NB4 (cell line): Measurements from ENCODE around the gene BACE2.
"Not testable (repeated sequence)": the region's sequence is repeated elsewhere in the genome, so short reads cannot be mapped to it uniquely, and the experiment has no call there.

ENCODE experiments used
- DNase-seq: peaks from one replicate; pipeline ENCODE4 v3.0.0; 2010; ENCODE audit warnings: low read depth
- H3K4me3 ChIP-seq: one replicate; pipeline ENCODE4 v1.5.1; 2011; ENCODE audit warnings: mild to moderate bottlenecking, low read depth, low read length, moderate library complexity
- CTCF ChIP-seq: IDR thresholded peaks from one replicate; pipeline ENCODE4 v1.5.1; 2012; ENCODE audit warnings: low read depth, low read length
- MAX ChIP-seq: IDR thresholded peaks from 2 replicates; pipeline ENCODE4 v1.6.1; 2011; ENCODE audit warnings: low read depth, low read length
- MYC ChIP-seq: IDR thresholded peaks from 2 replicates; pipeline ENCODE4 v1.6.1; 2011; ENCODE audit warnings: low read depth, low read length
- POLR2A ChIP-seq: IDR thresholded peaks from 2 replicates; pipeline ENCODE4 v1.6.1; 2011; ENCODE audit warnings: mild to moderate bottlenecking; ENCODE audit not compliant: insufficient read length; ENCODE audit errors: extremely low read depth

BACE2 gene

GRCh38 chr21:41255190-41255589, 87.2 kb downstream of the BACE2 start:
- TF ChIP-seq CTCF (no peak), MAX (no peak), MYC (no peak), POLR2A (no peak)
- no peak for DNase-seq
- no peak overlapping the region for H3K4me3 ChIP-seq

DNA sequence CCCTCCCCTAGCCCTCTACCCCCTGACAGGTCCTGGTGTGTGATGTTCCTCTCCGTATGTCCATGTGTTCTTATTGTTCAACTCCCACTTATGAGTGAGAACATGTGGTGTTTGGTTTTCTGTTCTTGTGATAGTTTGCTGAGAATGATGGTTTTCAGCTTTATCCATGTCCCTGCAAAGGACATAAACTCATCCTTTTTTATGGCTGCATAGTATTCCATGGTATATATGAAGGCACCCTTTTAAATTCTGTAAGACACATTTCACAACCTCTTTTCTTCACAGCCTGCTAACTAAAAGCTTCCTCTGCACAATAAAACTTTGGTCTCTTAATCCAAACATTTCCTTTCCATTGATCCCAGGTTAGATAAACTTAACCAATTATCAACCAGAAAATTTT, 88.3 kb downstream of the BACE2 start:
- not testable (repeated sequence) for DNase-seq, H3K4me3 ChIP-seq

DNA sequence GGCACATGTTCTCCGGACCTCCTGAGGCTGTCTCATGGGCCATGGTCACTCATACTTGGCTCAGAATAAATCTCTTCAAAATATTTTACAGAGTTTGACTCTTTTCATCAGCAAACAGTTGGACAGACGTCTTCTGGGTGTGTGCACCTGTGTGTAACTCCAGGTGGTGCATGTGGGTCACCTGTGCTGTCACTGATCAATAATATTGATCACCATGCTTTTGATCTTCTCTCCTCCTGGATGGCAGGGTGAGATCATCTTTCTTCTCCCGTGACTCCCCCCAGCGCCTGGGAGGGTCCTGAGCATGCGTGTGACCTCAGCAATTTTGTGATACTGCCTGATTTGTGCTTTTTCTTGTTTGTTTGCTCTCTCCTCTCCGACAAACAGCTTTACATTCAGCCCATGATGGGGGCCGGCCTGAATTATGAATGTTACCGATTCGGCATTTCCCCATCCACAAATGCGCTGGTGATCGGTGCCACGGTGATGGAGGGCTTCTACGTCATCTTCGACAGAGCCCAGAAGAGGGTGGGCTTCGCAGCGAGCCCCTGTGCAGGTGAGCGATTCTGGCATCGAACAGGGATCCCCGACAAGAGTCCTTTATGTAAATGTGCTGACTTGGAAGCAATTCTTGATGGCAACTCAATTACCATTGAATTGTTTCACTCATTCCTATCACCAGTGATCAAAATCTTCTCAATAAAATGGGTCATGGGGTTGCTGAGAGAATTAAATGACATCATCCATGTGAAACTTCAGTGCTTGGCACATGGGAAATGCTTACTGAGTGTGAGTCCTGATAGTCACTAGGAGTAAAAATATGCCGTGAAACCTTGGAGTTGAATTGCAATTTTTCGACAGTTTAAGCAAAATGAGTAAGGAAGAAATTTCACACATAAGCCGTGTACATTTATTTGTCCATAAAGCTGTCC, 89.1 kb downstream of the BACE2 start:
- no peak for TF ChIP-seq MAX
- TF ChIP-seq MYC: no peak
- no peak for TF ChIP-seq CTCF
- no peak for TF ChIP-seq POLR2A
- no peak for DNase-seq
- no peak overlapping the region for H3K4me3 ChIP-seq

DNA sequence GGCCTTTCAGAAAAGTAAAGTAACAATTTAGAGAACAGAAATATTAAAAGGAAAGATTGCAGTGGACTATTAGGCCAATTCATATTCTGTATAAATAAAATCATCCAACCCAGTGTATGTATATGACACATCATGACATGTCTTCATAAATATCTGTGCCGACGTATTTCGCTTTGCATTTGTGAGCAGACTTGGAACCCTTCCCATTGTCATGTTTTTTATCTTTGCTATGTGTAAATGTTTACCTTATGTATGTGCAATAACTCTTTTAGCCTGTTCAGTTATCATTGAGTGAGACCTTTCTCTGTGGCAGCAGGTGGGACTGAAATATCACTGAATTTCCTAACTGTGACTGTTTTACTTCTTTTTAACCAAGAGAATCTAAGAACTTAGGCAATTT, 90.7 kb downstream of the BACE2 start:
- DNase-seq: no peak
- no peak for TF ChIP-seq CTCF
- TF ChIP-seq MYC: no peak
- no peak for TF ChIP-seq MAX
- no peak for TF ChIP-seq POLR2A
- H3K4me3 ChIP-seq: no peak overlapping the region

DNA sequence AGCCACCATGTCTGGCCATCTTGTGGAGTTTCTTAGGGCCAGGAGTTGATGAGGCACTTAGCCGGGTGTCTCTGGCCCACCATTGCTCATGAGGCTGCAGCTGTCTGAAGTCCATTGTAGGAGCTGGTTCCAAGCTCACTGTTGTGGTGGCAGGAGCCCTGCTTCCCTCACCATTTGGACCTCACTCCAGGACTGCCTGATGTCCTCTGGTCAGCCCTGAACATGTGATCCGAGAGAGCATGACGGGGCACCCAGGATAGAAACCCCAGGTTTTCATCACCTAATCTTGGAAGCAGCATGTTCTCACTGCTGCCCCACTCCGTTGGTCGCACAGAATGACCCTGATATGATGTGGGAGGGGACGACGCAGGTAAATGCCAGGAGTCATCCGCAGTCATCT, 92.5 kb downstream of the BACE2 start:
- no peak for DNase-seq

More for the DNA sequence above, 92.5 kb downstream of the BACE2 start:
- H3K4me3 ChIP-seq: no peak overlapping the region
- no peak for TF ChIP-seq CTCF
- no peak for TF ChIP-seq POLR2A
- TF ChIP-seq MYC: no peak
- TF ChIP-seq MAX: no peak
